Hepatocyte (in vitro differentiated cells): ENCODE measurements around the gene OCIAD1. TPM values are rescaled to one million over a fixed set of nuclear protein-coding genes. Genes with fewer than 3 reads are reported as not detected.

Source experiments
- DNase-seq: peaks from one replicate; pipeline ENCODE4 v3.0.0-alpha.2; 2016; ENCODE audit warnings: low spot score
- H2AFZ ChIP-seq: fragments of 200-600 bp; sonication (generic); 2 replicates; pipeline ENCODE4 v1.6.0; 2016; ENCODE audit warnings: antibody characterized with exemption, mild to moderate bottlenecking
- H3K27ac ChIP-seq: fragments of 200-600 bp; sonication (generic); 2 replicates; pipeline ENCODE4 v1.5.1; 2016; ENCODE audit warnings: mild to moderate bottlenecking
- H3K27me3 ChIP-seq: fragments of 200-600 bp; sonication (generic); 2 replicates; pipeline ENCODE4 v1.6.1; 2016
- H3K36me3 ChIP-seq: fragments of 200-600 bp; sonication (generic); replicated peaks from 2 replicates; pipeline ENCODE4 v1.5.1; 2016; ENCODE audit warnings: low read depth; ENCODE audit not compliant: insufficient read depth
- H3K4me1 ChIP-seq: fragments of 200-600 bp; sonication (generic); 2 replicates; pipeline ENCODE4 v1.5.1; 2016; ENCODE audit warnings: mild to moderate bottlenecking, moderate library complexity; ENCODE audit not compliant: insufficient read depth
- H3K4me2 ChIP-seq: fragments of 200-600 bp; sonication (generic); 2 replicates; pipeline ENCODE4 v1.6.0; 2016
- H3K4me3 ChIP-seq: fragments of 200-600 bp; sonication (generic); 2 replicates; pipeline ENCODE4 v1.5.1; 2016; ENCODE audit warnings: mild to moderate bottlenecking
- H3K79me2 ChIP-seq: fragments of 200-600 bp; sonication (generic); 2 replicates; pipeline ENCODE4 v1.6.0; 2017; ENCODE audit warnings: mild to moderate bottlenecking
- H3K9me2 ChIP-seq: fragments of 200-600 bp; sonication (generic); replicated peaks from 2 replicates; pipeline ENCODE4 v1.6.0; 2017; ENCODE audit warnings: mild to moderate bottlenecking; ENCODE audit not compliant: insufficient read depth
- H3K9me3 ChIP-seq: fragments of 200-600 bp; sonication (generic); 2 replicates; pipeline ENCODE4 v1.5.1; 2016; ENCODE audit warnings: low read depth, mild to moderate bottlenecking
- H4K20me1 ChIP-seq: fragments of 200-600 bp; sonication (generic); 2 replicates; pipeline ENCODE4 v1.6.0; 2016; ENCODE audit warnings: mild to moderate bottlenecking; ENCODE audit not compliant: insufficient read depth, poor library complexity, severe bottlenecking
- CTCF ChIP-seq: fragments of 200-600 bp; sonication (generic); IDR thresholded peaks from 2 replicates; pipeline ENCODE4 v1.5.1; 2016; ENCODE audit warnings: antibody characterized with exemption, mild to moderate bottlenecking; ENCODE audit not compliant: poor library complexity
- EZH2 ChIP-seq: fragments of 200-600 bp; sonication (generic); IDR thresholded peaks from 2 replicates; pipeline ENCODE4 v1.6.1; 2016; ENCODE audit warnings: antibody characterized with exemption, mild to moderate bottlenecking, borderline replicate concordance
- EZH2phosphoT487 ChIP-seq: fragments of 200-600 bp; sonication (generic); IDR thresholded peaks from one replicate; pipeline ENCODE4 v1.6.1; 2018; ENCODE audit warnings: antibody characterized with exemption, mild to moderate bottlenecking, low read depth, moderate library complexity; ENCODE audit not compliant: unreplicated experiment, severe bottlenecking
- WGBS: methylation state at CpG from one replicate; pipeline ENCODE4 v1.1.6; 2016; ENCODE audit warnings: low lambda C conversion rate; ENCODE audit errors: missing lambda C conversion rate; 5-methylcytosine and 5-hydroxymethylcytosine counted together
- polyA plus RNA-seq: library from polyadenylated mRNA; unstranded; fragments of >200 nt; fragmentation: Nextera tagmentation; extraction: Ambion mirVana; gene quantifications from 2 replicates; pipeline ENCODE4 v1.2.1, GENCODE V29; 2016
- total RNA-seq: library from RNA; depleted of rRNA; stranded (reverse); fragments of >200 nt; gene quantifications from 2 replicates; pipeline ENCODE4 v1.2.3, GENCODE V29; 2014

Gene OCIAD1
- total and polyA plus RNA-seq, 2 experiments from 2014 or later, result 201 to 233 TPM

GRCh38 chr4:48795108-48795507, 35.8 kb upstream of the OCIAD1 start:
- Histone ChIP-seq H3K79me2 (no peaks in the 10 kb centered on the region), H2AFZ (no peak overlapping the region), H3K36me3 (no peaks in the 10 kb centered on the region), H3K4me2 (no peak overlapping the region), H3K27ac (no peak overlapping the region), H3K9me3 (no peaks in the 10 kb centered on the region), H3K9me2 (no peaks in the 10 kb centered on the region), H4K20me1 (no peaks in the 10 kb centered on the region), H3K27me3 (no peaks in the 10 kb centered on the region), H3K4me3 (no peak overlapping the region), H3K4me1 (no peaks in the 10 kb centered on the region)
- DNase-seq, result no peak
- 77% methylated on average over 3 of the region's 3 CpGs for WGBS
- TF ChIP-seq EZH2, result no peak
- no peak for TF ChIP-seq EZH2phosphoT487
- TF ChIP-seq CTCF, result no peak

- Histone ChIP-seq H3K27me3 (no peaks in the 10 kb centered on the region), H3K4me2 (no peak overlapping the region), H3K27ac (no peak overlapping the region), H3K4me1 (no peaks in the 10 kb centered on the region), H3K79me2 (no peaks in the 10 kb centered on the region), H2AFZ (no peak overlapping the region), H3K9me2 (no peaks in the 10 kb centered on the region), H3K4me3 (no peak overlapping the region), H3K36me3 (no peaks in the 10 kb centered on the region), H3K9me3 (no peaks in the 10 kb centered on the region), H4K20me1 (no peaks in the 10 kb centered on the region)
- no peak for DNase-seq
- TF ChIP-seq EZH2phosphoT487, result no peak
- no peak for TF ChIP-seq CTCF
- TF ChIP-seq EZH2, result no peak
- WGBS, result 79% methylated on average over 2 of the region's 2 CpGs
These were observed 34.5 kb upstream of the OCIAD1 start for GRCh38 chr4:48796191-48796926.

- no peak for DNase-seq
- no peaks in the 10 kb centered on the region for H3K9me2 ChIP-seq
- TF ChIP-seq EZH2phosphoT487 (no peak), EZH2 (no peak), CTCF (no peak)
- H3K79me2 ChIP-seq, result no peaks in the 10 kb centered on the region
- no peaks in the 10 kb centered on the region for H4K20me1 ChIP-seq
- H3K9me3 ChIP-seq, result no peaks in the 10 kb centered on the region
- no peak overlapping the region for H3K4me2 ChIP-seq
- H2AFZ ChIP-seq, result no peak overlapping the region
- no peaks in the 10 kb centered on the region for H3K4me1 ChIP-seq
- no peak overlapping the region for H3K27ac ChIP-seq
- 50% methylated on average over 1 of the region's 1 CpG for WGBS
- no peak overlapping the region for H3K4me3 ChIP-seq
- no peaks in the 10 kb centered on the region for H3K27me3 ChIP-seq
- H3K36me3 ChIP-seq, result no peaks in the 10 kb centered on the region
These were observed 33.8 kb upstream of the OCIAD1 start for GRCh38 chr4:48796927-48797679.
